ENCODE measurements around the gene SMG1. TPM values are rescaled to one million over a fixed set of nuclear protein-coding genes. Genes with fewer than 3 reads are reported as not detected.
"Not testable (repeated sequence)": the region's sequence is repeated elsewhere in the genome, so short reads cannot be mapped to it uniquely, and the experiment has no call there.

The SMG1 gene
- total and polyA plus RNA-seq, 4 donors = 11.3 to 139 (median 43.0) TPM

- 83 to 85% methylated on average over 17 of the region's 17 CpGs for WGBS, 2 donors
- Histone ChIP-seq H3K4me1 (ENCODE audit: control insufficient read depth in 5 of 5, insufficient read depth in 5 of 5, low read length in 5 of 5) (peaks cover 15 to 26% (median 18%) of the 10 kb centered on the region in 5 donors), H3K9me3 (ENCODE audit: control insufficient read depth in 4 of 4, insufficient read depth in 3 of 4, low read length in 3 of 4) (no peaks in the 10 kb centered on the region), H3K27me3 (ENCODE audit: control insufficient read depth in 3 of 3, insufficient read depth in 3 of 3, low read length in 2 of 3) (no peaks in the 10 kb centered on the region), H3K9ac (ENCODE audit: insufficient read depth in 1 of 2, low read length in 2 of 2) (no peak overlapping the region), H3K36me3 (ENCODE audit: control insufficient read depth in 4 of 4, insufficient read depth in 4 of 4, low read length in 4 of 4) (peaks cover 32 to 53% (median 44%) of the 10 kb centered on the region in 4 donors), H3K4me3 (no peak overlapping the region), H3K27ac (ENCODE audit: low read depth in 1 of 2, low read length in 1 of 2) (no peak overlapping the region)
- DNase-seq = no peak
- TF ChIP-seq CTCF (IDR thresholded peaks at IDR 0.05; ENCODE audit: control extremely low read depth, extremely low read depth) = no peak
- no peak for ATAC-seq (ENCODE audit: insufficient read depth, low FRiP score)
These were observed 142.5 kb downstream of the SMG1 start for GRCh38 chr16:18783430-18784341.

GRCh38 chr16:18782697-18783429, 143.3 kb downstream of the SMG1 start:
- no peak for ATAC-seq (ENCODE audit: insufficient read depth, low FRiP score)
- WGBS, 2 donors = 89 to 90% methylated on average over 8 of the region's 8 CpGs
- H3K9me3 ChIP-seq (ENCODE audit: control insufficient read depth in 4 of 4, insufficient read depth in 3 of 4, low read length in 3 of 4) = no peaks in the 10 kb centered on the region
- no peak overlapping the region for H3K9ac ChIP-seq (ENCODE audit: insufficient read depth in 1 of 2, low read length in 2 of 2)
- peaks cover 10 to 19% (median 12%) of the 10 kb centered on the region in 5 donors for H3K4me1 ChIP-seq (ENCODE audit: control insufficient read depth in 5 of 5, insufficient read depth in 5 of 5, low read length in 5 of 5)
- no peaks in the 10 kb centered on the region for H3K27me3 ChIP-seq (ENCODE audit: control insufficient read depth in 3 of 3, insufficient read depth in 3 of 3, low read length in 2 of 3)
- no peak overlapping the region for H3K4me3 ChIP-seq
- H3K27ac ChIP-seq (ENCODE audit: low read depth in 1 of 2, low read length in 1 of 2) = no peak overlapping the region
- no peak for TF ChIP-seq CTCF (IDR thresholded peaks at IDR 0.05; ENCODE audit: control extremely low read depth, extremely low read depth)
- H3K36me3 ChIP-seq (ENCODE audit: control insufficient read depth in 4 of 4, insufficient read depth in 4 of 4, low read length in 4 of 4) = peaks cover 29 to 47% (median 40%) of the 10 kb centered on the region in 4 donors
- no peak for DNase-seq

- DNase-seq = not testable (repeated sequence)
- 87 to 90% methylated on average over 5 to 6 of the region's 6 CpGs for WGBS, 2 donors
These were observed 145.0 kb downstream of the SMG1 start for GRCh38 chr16:18781232-18781631.

DNA sequence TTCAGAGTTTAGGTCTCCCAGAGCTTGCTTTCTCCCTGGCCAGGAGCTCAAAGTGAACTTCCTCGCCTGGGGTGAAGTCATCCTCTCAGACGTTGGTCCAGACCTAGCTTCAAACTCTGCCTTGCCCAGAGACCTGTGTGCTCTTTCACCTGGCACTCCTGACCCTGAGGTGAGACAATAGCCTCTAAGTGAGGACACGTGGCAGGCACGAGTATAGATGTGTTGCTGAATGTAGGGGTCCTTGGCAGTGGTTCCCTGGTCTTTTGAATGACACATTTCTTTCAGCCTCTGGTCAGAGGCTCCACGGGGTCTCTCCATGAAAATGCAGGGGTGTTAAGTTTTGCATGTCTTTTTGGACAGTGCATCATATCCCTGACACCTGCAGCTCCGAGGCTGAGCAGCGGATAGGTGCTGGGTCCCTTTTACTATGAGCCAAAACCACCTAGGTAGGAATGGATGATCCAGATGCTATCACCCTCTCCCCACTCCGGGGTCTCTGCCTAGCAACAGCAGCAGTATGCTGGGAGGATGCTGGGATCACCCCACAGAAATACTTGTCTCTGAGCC, 145.7 kb downstream of the SMG1 start:
- not testable (repeated sequence) for DNase-seq; H3K9me3 ChIP-seq (ENCODE audit: control insufficient read depth in 4 of 4, insufficient read depth in 3 of 4, low read length in 3 of 4); H3K27me3 ChIP-seq (ENCODE audit: control insufficient read depth in 3 of 3, insufficient read depth in 3 of 3, low read length in 2 of 3); H3K4me3 ChIP-seq; H3K9ac ChIP-seq (ENCODE audit: insufficient read depth in 1 of 2, low read length in 2 of 2); H3K4me1 ChIP-seq (ENCODE audit: control insufficient read depth in 5 of 5, insufficient read depth in 5 of 5, low read length in 5 of 5); ATAC-seq (ENCODE audit: insufficient read depth, low FRiP score); H3K27ac ChIP-seq (ENCODE audit: low read depth in 1 of 2, low read length in 1 of 2)
- 72 to 76% methylated on average over 7 to 8 of the region's 8 CpGs for WGBS, 2 donors
- peaks cover 18 to 27% (median 25%) of the 10 kb centered on the region in 4 donors for H3K36me3 ChIP-seq (ENCODE audit: control insufficient read depth in 4 of 4, insufficient read depth in 4 of 4, low read length in 4 of 4)

More at GRCh38 chr16:18781232-18781631, 145.0 kb downstream of the SMG1 start:
- not testable (repeated sequence) for H3K27ac ChIP-seq (ENCODE audit: low read depth in 1 of 2, low read length in 1 of 2); H3K9ac ChIP-seq (ENCODE audit: insufficient read depth in 1 of 2, low read length in 2 of 2); H3K4me3 ChIP-seq; H3K9me3 ChIP-seq (ENCODE audit: control insufficient read depth in 4 of 4, insufficient read depth in 3 of 4, low read length in 3 of 4); ATAC-seq (ENCODE audit: insufficient read depth, low FRiP score); H3K27me3 ChIP-seq (ENCODE audit: control insufficient read depth in 3 of 3, insufficient read depth in 3 of 3, low read length in 2 of 3)
- Histone ChIP-seq H3K36me3 (ENCODE audit: control insufficient read depth in 4 of 4, insufficient read depth in 4 of 4, low read length in 4 of 4) (peaks cover 25 to 33% (median 30%) of the 10 kb centered on the region in 4 donors), H3K4me1 (ENCODE audit: control insufficient read depth in 5 of 5, insufficient read depth in 5 of 5, low read length in 5 of 5) (peaks cover 1 to 11% (median 4%) of the 10 kb centered on the region in 5 donors)

DNA sequence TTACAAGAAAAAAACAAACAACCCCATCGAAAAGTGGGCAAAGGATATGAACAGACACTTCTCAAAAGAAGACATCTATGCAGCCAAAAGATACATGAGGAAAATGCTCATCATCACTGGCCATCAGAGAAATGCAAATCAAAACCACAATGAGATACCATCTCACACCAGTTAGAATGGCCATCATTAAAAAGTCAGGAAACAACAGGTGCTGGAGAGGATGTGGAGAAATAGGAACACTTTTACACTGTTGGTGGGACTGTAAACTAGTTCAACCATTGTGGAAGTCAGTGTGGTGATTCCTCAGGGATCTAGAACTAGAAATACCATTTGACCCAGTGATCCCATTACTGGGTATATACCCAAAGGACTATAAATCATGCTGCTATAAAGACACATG, 148.5 kb downstream of the SMG1 start:
- H3K9me3 ChIP-seq (ENCODE audit: control insufficient read depth in 4 of 4, insufficient read depth in 3 of 4, low read length in 3 of 4); H3K27ac ChIP-seq (ENCODE audit: low read depth in 1 of 2, low read length in 1 of 2); H3K9ac ChIP-seq (ENCODE audit: insufficient read depth in 1 of 2, low read length in 2 of 2); H3K4me3 ChIP-seq; H3K27me3 ChIP-seq (ENCODE audit: control insufficient read depth in 3 of 3, insufficient read depth in 3 of 3, low read length in 2 of 3); DNase-seq; ATAC-seq (ENCODE audit: insufficient read depth, low FRiP score); H3K36me3 ChIP-seq (ENCODE audit: control insufficient read depth in 4 of 4, insufficient read depth in 4 of 4, low read length in 4 of 4); H3K4me1 ChIP-seq (ENCODE audit: control insufficient read depth in 5 of 5, insufficient read depth in 5 of 5, low read length in 5 of 5): not testable (repeated sequence)
- WGBS, 2 donors = 95 to 100% methylated on average over 1 of the region's 1 CpG

- not testable (repeated sequence) for H3K27me3 ChIP-seq (ENCODE audit: control insufficient read depth in 3 of 3, insufficient read depth in 3 of 3, low read length in 2 of 3); H3K36me3 ChIP-seq (ENCODE audit: control insufficient read depth in 4 of 4, insufficient read depth in 4 of 4, low read length in 4 of 4); DNase-seq; H3K9me3 ChIP-seq (ENCODE audit: control insufficient read depth in 4 of 4, insufficient read depth in 3 of 4, low read length in 3 of 4); ATAC-seq (ENCODE audit: insufficient read depth, low FRiP score); H3K4me1 ChIP-seq (ENCODE audit: control insufficient read depth in 5 of 5, insufficient read depth in 5 of 5, low read length in 5 of 5); H3K27ac ChIP-seq (ENCODE audit: low read depth in 1 of 2, low read length in 1 of 2); H3K4me3 ChIP-seq; H3K9ac ChIP-seq (ENCODE audit: insufficient read depth in 1 of 2, low read length in 2 of 2)
- 52 to 59% methylated on average over 5 of the region's 5 CpGs for WGBS, 2 donors
These were observed 149.9 kb downstream of the SMG1 start for GRCh38 chr16:18776334-18776733.
